Renal cortex interstitium (tissue), 11 donors: Measurements from ENCODE around the gene NAV2. TPM values are rescaled to one million over a fixed set of nuclear protein-coding genes. Genes with fewer than 3 reads are reported as not detected.
A peak's percentile ranks its signal among the peaks of the same experiment; 100 is the strongest.
"Not testable (repeated sequence)": the region's sequence is repeated elsewhere in the genome, so short reads cannot be mapped to it uniquely, and the experiment has no call there.

Experiments
- DNase-seq, 11 donors: peaks; one replicate each; pipeline ENCODE4 v3.0.0-alpha.2; 2013; ENCODE audit warnings: low read depth in 9 of 11, low spot score in 4 of 11; ENCODE audit errors: extremely low read depth in 1 of 11
- polyA plus RNA-seq, 3 donors: library from polyadenylated mRNA; unstranded; fragments of 120-200 nt; gene quantifications; one replicate each; pipeline ENCODE4 v1.2.1, GENCODE V29; 2013; ENCODE audit not compliant: insufficient read length in 3 of 3

The NAV2 gene
- polyA plus RNA-seq, 3 donors: 36.9 to 94.9 (median 39.5) TPM

GRCh38 chr11:19946681-19947080, 234.0 kb downstream of the NAV2 start:
- DNase-seq: no peak

GRCh38 chr11:19947537-19948114, 235.0 kb downstream of the NAV2 start:
- DNase-seq: no peak

DNA sequence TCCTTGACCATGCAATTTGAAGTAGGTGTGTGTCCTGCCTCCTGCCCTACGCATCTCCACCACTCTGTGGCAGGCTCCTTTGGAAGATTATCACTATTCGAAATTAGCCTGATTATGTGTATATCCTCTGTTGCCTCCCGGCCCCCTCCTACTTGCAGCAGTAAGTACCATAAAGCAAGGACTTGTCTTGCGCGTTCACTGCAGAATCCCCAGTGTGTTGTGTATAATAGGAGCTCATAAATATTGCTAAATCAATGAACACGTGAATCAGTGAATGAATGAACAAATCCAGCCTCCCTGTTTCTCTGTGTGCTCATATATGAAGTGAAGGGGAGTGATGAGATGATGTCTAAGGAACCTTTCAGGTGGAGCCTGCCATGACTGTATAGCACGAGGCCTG, 237.0 kb downstream of the NAV2 start:
- no peak for DNase-seq

DNA sequence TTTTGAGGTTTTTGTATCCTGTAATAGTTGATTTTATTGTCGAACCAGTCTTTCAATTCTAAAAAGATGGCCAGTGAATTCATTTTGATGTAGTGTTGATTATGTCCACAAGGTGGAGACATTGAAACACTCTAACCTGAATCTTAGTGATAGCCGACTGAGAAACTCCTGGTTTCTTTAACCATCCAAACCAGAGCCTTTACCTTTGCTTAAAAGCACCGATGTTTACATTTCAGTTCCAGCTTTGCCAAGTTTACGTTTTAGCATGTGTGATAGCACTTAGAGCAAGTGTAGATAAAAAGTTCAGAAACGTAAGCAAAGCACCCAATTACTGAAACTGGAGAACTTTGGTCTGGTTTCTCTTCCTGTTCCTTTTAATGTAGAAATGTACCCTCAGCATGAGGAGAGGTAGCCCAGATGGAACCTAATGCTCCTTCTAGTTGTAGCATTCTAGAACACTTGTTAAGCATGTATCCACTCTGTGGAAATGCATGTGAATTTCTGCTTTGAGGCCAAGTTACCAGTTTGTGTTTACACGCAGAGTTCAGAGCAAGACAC, 239.0 kb downstream of the NAV2 start:
- DNase-seq: peak in 6 of 11 donors; percentile 60 to 76 (median 63)

DNA sequence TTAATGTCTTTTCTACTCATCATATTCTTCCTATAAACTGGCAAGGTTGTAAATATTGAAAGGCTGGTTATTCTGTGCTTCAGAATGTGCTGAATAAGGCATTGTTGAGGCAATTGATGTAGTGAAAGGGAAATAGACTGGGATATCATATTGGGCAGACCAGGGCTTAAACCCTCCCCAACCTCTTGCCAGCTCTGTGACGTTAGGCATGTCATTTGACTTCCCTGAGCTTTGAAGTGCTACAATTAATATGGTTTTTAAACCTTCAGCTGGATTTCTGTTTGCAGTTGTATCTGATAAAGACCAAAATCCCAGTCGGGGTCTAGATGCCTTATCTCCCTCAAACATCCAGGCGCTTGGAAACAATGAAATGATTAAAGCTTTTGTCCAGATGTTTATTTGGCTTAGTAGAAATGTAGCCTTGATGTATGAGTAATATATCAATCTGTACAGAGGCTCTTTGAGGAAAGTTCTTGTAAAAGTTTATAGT, 239.5 kb downstream of the NAV2 start:
- DNase-seq: no peak

GRCh38 chr11:19952911-19953310, 240.3 kb downstream of the NAV2 start:
- no peak for DNase-seq

DNA sequence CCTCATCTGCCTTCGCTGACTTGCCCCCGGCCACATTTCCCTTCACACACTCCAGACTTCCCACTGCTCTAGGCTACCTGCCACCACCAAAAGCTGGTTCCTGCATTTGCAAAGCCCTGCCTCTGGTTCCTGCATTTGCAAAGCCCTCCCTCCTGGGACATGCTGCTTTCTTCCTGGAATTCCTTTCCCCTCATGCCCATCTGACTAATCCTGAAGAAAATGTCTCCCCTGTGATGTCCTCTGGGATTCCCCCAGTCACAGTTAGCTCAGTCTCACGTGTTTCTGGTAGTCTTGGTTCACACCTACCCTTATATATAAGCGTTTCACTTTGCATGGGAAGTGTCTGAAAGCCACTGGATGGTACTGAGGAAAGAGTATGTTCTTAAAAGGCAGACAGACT, 240.7 kb downstream of the NAV2 start:
- DNase-seq: no peak

DNA sequence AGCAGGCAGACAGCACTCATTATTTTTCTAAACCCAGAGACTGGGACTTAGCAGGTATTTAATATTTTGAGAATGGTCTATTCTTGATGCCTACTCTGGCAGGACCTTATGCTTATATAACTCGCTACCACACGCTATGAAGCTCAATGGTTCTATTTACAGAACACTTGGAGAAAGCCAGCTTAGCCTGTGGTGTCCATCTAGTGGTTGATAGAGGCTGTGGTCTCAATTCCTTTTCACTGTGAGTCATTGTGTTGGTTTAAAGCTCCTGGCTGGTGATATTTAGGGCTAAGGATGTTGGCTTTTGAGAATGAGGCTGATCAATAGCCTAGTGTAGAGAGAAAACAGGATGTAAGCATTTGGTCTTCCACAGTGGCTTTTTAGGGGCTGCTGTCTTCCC, 241.3 kb downstream of the NAV2 start:
- DNase-seq: no peak

GRCh38 chr11:19954899-19955298, 242.3 kb downstream of the NAV2 start:
- DNase-seq: no peak

DNA sequence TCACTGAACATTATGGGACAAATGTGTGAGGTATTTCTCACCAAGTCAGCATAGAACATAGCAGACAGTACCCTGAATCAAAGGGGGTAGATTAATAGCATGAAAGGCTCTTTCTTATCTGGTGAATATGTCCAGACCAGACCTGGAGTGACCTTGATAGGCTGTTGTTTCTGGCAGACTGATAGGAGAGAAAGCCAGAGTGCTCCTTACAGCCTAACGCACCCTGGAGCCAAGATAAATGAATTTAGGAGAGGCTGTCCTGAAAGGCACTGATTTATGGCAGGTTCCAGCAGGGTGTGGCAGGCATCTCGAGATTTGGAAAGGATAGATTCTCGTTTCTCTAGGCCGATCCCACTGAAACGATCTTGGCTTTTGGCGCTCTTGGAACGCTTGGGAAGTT, 243.0 kb downstream of the NAV2 start:
- DNase-seq: no peak

- no peak for DNase-seq
Measured at GRCh38 chr11:19956228-19956627, 243.6 kb downstream of the NAV2 start.

DNA sequence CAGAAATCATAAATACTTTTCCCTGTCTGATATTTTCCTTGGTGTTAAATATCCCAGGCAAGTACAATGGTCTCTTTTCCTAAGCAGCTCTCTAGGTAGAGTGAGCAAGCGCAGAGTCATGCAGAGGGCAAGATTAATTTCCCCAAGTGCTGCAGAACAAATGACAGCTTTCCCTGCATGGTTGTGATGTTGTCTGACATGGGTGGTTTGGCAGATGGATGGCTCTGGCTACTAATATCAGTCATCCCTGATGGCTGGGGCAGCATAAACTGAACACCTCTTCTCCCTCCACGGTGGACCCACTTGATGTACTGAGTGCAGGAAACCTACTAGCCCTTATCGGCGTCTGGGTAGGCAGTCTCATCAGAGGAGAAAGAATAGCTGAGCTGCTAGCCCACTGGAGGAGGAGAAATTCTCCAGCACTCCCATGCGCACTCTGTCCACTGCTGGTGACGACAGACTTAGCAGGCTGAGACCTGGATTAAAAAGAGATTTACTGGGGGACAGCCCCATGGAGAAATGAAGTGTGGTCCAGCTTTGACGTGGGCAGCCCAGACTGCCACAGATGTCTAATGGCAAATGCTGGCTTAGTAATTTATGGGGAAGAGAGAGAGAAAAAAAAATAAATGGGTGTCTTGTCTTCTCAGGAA, 244.8 kb downstream of the NAV2 start:
- no peak for DNase-seq

- no peak for DNase-seq
Measured at GRCh38 chr11:19958204-19958603, 245.6 kb downstream of the NAV2 start.

DNA sequence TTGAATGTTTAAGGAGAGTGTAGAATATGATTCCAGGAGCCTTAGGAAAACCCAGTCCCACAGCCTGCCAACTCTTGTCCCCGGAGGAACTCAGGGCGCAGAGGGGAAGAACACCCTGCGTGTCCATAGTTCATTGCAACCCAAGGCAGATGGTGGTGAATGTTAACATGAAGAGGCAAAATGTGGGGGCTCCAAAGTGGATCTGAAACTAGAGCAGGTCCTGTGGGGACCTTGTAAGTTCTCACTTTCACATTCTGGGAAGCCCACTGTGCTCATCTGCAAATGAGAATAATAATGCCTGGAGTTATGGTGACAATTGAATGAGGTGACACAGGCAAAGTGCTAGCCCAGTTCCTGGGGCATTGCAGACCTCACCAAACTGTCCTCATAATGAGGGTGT, 246.6 kb downstream of the NAV2 start:
- DNase-seq: no peak

DNA sequence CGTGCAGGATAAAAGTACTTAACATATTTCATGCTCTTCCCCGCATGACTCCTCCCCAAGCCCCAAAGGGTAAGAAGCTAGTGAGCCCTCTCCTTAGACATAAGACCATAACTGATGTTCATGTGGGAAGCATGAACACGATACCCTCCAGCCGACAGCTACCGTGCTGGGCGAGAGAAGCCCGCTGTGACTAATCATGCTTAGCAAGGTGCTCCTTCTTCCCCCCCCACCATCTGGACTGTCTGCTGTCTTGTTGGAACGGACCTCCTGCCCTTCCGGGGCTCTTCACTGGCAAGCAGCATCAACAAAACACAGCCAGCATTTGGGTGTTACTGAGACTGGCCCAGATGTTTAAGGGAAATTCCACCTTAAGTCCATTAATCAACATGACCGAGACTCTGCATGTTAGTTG, 247.0 kb downstream of the NAV2 start:
- no peak for DNase-seq

GRCh38 chr11:19960410-19960809, 247.8 kb downstream of the NAV2 start:
- not testable (repeated sequence) for DNase-seq

- DNase-seq: no peak
Measured at GRCh38 chr11:19961225-19961624, 248.6 kb downstream of the NAV2 start.

GRCh38 chr11:19962053-19962800, 249.6 kb downstream of the NAV2 start:
- DNase-seq: no peak

DNA sequence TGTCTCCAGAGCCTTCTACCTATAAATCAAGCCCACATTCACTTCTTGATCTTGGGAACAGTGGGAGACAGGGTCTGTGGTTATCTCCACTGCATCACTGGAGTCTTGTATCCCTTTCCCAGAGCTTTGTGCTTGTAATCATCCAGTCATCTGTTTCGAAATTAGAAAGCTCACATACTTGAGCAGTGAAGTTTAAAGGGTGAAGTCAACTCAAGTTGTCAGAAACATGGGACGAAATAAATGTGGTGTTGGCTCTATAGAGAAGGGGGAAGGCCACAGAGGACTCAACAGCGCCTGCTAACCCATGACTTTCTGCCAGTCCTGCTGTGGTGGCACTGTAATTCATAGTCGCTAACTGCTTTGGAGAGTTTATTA, 250.2 kb downstream of the NAV2 start:
- DNase-seq: no peak
